CD4-positive, alpha-beta T cell treated with Interferon gamma for 1 hour (primary cell): Measurements from ENCODE around the gene OR7C1.
"Not testable (repeated sequence)": the region's sequence is repeated elsewhere in the genome, so short reads cannot be mapped to it uniquely, and the experiment has no call there.

Experiments used
- DNase-seq: peaks from one replicate; pipeline ENCODE4 v3.0.0-alpha.2; 2020

The OR7C1 gene

DNA sequence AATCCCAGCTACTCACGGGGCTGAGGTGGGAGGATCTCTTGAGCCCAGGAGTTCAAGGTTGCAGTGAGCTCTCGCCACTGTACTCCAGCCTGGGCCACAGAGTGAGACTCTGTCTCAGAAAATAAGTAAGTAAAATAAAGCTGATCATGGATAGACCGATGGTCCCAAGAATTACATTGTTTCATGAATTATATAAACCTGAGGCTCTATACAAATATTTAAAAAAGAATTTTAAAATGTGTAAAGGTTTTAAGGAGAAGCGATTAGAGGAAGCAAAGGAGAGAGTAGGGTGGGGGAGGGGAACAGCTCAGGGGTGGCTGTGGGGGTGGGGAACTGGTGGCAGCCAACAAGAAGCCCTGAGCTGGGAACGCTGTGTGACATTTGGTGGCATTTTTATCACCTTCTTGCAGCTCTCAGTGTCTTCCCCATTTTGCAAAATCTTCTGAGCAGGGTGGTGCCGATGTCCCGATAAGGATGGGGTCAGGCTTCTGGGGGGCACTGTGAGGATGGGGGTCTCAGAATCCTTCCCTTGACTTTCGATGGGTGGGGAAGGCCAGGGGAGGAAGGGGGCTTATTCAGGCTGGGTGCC is 51.5 kb downstream of the OR7C1 start:
- DNase-seq = peak; percentile 11

GRCh38 chr19:14782626-14783409 is 52.2 kb downstream of the OR7C1 start:
- no peak for DNase-seq

DNA sequence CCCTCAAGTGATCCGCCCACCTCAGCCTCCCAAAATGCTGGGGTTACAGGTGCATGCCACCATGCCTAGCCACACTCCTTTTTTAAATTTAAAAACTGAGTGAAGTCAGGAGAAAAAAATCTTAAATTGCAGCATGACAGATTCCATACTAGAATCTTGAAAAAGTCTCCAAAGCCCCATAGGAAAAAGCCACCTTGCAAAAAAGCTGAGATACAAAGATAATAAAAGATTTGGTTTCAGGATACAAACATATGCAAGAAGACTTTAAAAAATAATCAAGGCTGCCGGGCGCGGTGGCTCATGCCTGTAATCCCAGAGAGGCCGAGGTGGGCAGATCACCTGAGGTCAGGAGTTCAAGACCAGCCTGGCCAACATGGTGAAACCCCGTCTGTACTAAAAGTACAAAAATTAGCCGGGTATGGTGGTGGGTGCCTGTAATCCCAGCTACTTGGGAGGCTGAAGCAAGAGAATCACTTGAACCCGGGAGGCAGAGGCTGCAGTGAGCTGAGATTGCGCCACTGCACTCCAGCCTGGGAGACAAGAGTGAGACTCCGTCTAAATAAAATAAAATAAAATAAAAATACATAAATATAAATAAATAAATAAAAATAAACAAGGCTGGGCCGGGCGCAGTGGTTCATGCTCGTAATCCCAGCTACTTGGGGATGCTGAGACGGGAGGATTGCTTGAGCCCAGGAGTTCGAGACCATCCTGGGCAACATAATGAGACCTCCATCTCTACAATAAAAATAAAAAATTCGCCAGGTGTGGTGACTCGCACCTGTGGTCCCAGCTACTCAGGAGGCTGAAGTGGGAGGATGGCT is 53.1 kb downstream of the OR7C1 start:
- DNase-seq = not testable (repeated sequence)

DNA sequence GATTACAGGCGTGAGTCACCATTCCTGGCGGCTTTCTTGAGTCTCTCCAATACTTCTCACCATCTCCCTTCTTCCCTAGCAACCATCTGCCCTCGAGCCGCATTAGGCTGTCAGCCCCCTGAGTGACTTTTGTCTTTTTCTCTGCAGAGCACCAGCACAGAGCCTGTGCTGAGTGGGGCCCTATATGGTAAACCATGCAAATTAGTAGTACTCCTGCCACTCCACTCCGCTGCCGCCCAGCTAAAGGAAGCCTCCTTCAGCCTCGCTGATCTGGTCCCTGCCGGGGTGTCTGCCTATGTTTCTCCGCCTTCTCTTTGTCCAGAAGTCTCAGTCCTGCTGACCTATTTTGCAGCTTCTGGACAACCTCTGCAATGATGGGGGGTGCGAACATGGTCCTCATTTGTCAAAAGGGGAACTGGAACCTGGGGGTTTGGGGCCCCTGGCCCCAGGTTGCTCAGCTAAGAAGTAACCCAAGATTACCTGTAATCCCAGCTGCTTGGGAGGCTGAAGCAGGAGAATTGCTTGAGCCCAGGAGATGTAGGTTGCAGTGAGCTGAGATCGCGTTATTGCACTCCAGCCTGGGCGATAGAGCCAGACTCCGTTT is 54.3 kb downstream of the OR7C1 start:
- not testable (repeated sequence) for DNase-seq

DNA sequence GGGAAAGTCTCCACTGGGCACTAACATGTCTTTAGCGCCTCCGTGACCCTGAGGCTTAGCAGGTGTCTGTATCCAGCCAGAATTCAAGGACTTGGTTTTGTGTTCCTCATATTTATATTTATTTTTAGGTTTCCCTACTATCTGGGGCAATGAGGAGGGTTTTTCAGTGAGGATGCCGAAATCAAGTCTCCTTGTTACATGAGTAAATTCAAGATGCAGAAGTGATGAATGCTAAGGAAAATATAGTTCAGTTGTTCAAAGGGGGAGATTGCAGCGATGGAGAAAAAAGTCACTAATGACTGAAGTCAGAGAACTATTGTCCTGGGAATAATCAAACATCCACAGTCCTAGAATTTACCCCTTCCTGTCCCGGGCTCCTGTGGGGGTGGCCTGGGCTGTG is 55.8 kb downstream of the OR7C1 start:
- DNase-seq = no peak

DNA sequence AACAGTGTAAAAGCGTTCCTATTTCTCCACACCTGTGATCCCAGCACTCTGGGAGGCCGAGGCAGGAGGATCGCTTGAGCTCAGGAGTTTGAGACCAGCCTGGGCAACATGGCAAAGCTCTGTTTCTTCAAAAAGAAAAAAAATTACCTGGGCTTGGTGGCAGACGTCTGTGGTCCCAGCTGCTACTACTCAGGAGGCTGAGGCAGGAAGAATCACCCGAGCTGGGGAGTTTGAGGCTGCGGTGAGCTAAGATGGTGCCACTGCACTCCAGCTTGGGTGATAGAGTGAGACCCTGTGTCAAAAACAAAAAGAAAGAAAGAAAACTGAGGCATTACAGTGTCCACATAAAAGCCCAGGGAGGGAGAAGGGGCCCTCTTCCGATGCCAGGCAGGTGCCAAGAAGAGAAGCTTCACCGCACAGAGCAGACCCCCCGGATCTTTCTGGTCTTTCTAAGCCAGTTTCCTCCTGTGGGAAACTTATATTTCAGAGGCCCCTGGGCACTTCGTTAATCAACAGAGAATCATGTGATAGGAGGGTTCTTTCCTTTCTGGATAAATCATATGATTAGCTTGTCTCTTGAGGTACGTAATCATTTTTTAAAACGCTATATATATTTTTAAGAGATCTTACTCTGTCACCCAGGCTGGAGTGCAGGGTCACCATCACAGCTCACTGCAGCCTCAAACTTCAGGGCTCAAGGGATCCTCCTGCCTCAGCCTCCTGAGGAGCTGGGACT is 56.7 kb downstream of the OR7C1 start, which contains the start of gene ADGRE2:
ADGRE2 (minus strand) TSS at position 451 of the 736 bp plus-strand sequence. CDS start 1,804 bp downstream, outside the sequence.
- not testable (repeated sequence) for DNase-seq

DNA sequence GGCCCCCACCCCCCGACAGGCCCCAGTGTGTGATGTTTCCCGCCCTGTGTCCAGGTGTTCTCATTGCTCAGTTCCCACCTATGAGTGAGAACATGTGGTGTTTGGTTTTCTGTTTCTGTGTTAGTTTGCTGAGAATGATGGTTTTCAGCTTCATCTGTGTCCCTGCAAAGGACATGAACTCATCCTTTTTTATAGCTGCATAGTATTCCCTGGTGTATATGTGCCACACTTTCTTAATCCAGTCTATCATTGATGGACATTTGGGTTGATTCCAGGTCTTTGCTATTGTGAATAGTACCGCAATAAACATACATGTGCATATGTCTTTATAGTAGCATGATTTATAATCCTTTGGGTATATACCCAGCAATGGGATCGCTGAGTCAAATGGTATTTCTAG is 57.3 kb downstream of the OR7C1 start:
- not testable (repeated sequence) for DNase-seq

DNA sequence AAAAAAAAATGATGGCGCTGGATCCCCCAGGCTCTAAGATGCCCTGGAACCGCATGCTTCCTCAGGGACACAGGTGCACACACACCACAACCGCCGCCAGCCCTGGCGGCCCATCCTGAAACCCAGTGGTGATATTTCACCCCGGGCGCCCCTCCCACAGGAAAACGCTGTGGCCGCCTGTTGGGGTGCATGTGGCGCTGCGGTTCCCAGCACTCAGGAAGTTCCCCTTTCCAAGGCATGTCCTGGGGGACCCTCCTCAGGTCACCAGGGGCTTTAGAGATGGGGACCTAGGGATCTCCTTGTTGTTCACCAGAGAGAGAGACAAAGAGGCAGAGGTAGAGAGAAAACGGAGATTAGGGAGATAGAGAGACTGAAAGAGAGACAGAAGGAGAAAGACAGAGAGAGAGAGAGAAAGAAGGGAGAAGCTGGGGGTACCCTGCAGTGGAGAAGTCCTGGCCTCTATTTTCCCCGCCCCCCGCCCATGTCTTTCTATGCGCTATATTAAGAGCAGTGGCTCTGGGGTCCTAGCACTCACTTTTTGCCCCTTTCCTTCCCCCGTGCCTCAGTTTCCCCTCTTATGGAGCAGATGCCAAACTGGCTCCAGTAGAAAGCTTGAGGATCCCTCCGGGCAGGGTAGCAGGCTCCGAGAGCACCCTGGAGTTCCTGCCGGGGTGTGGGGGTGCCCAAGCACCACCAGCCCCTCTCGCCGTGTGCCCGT is 59.0 kb downstream of the OR7C1 start:
- peak; percentile 19 for DNase-seq

- DNase-seq = not testable (repeated sequence)
Measured at GRCh38 chr19:14775326-14775725, 59.7 kb downstream of the OR7C1 start.

GRCh38 chr19:14774373-14774772 is 60.6 kb downstream of the OR7C1 start:
- no peak for DNase-seq

DNA sequence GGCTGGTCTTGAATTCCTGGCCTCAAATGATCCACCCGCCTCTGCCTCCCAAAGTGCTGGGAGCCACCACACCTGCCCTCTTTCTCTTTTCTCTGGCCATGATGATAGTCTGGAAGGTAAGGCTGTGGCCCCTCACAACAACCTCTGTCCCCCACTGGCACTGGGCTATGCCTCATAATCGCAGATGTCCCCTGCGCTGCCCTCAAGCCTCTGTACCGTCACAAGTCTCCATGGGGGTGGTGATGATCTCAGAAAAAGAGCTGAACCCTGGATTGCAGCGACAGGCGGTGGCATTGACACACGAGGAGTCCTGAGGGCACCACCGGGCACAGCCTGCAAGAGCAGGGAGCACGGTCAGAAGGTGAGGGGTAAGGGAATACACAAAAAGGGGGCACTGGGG is 61.3 kb downstream of the OR7C1 start:
- DNase-seq = not testable (repeated sequence)

- no peak for DNase-seq
Measured at GRCh38 chr19:14772995-14773394, 62.0 kb downstream of the OR7C1 start.

- DNase-seq = no peak
Measured at GRCh38 chr19:14772467-14772866, 62.5 kb downstream of the OR7C1 start.

- DNase-seq = no peak
Measured at GRCh38 chr19:14770944-14771839, 63.8 kb downstream of the OR7C1 start.

GRCh38 chr19:14770136-14770535 is 64.8 kb downstream of the OR7C1 start:
- no peak for DNase-seq

DNA sequence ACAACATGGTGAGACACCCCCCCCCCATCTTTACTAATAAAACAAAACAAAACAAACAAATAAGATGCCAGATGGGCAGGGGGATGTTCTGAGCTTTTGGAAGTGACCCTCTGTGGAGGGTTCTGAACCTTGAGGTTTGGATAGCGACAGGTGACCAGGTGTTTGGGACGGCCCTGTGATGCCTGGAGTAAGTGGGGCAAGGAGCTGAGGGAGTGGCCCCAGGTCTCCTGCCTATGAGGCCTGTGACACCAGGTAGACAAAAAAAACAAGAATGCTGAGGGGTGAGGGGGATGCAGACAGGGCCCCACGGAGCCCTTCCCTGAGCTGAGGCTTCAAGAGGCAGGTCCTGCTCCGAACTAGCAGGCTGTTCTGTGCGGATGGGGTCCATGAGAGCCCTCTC is 65.8 kb downstream of the OR7C1 start:
- DNase-seq = no peak

GRCh38 chr19:14768001-14768400 is 67.0 kb downstream of the OR7C1 start:
- DNase-seq = no peak

DNA sequence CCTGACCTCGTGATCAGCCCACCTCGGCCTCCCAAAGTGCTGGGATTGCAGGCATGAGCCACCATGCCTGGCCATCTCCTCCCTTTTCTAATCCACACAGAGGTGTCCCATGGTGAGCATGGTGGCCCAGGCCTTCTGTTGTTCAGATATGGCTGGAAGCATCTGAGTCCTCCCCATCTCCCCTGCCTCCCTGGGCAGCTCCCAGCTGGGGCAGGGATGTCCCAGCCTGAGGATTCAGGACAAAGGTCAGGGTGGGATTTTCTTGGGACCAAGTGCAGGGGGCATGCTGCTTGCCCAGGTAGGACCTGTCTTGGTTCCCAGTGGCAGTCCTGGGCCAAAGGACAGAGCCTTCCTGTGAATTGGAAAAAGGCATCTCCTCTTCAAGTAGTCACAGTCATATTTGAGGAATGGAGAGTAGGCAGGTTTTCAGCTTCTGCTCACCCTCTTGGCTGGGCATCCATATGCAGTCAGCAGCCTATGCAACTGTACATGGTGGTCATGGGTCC is 67.5 kb downstream of the OR7C1 start:
- no peak for DNase-seq

- not testable (repeated sequence) for DNase-seq
Measured at GRCh38 chr19:14765841-14766240, 69.1 kb downstream of the OR7C1 start.

DNA sequence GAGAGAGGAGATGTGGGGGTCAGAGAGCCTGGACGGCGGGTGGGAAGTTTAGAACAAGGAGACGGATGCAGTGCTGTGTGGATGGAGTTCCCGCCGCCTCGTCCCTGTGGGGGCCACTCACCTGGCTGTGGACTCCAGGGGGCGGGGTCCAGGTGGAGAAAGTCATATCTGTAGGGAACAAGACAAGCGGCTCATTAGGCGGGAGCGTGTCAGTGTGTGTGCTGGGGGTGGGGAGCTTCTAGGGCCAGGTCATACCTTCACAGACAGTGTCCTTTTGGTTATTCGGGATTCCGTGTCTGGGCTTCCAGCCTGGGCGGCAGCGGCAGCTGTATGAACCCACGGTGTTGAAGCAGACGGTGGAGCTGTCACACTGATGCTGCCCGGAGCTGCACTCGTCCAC is 69.6 kb downstream of the OR7C1 start:
- peak; percentile 8 for DNase-seq
